Smooth muscle cell (in vitro differentiated cells): Measurements from ENCODE around the gene CCNL2. TPM values are rescaled to one million over a fixed set of nuclear protein-coding genes. Genes with fewer than 3 reads are reported as not detected.

Source experiments
- DNase-seq: peaks from one replicate; lab custom pipeline; 2025; ENCODE audit not compliant: unreplicated experiment; lab: John Stamatoyannopoulos, UW
- H2AFZ ChIP-seq: fragments of 200-600 bp; sonication (generic); 2 replicates; pipeline ENCODE4 v1.6.0; 2016; ENCODE audit warnings: antibody characterized with exemption, low read depth, mild to moderate bottlenecking
- H3F3A ChIP-seq: fragments of 200-600 bp; sonication (generic); 2 replicates; pipeline ENCODE4 v1.6.0; 2017; ENCODE audit warnings: antibody characterized with exemption, low read depth
- H3K27ac ChIP-seq: fragments of 200-600 bp; sonication (generic); 2 replicates; pipeline ENCODE4 v1.5.1; 2016; ENCODE audit warnings: low read depth, mild to moderate bottlenecking
- H3K27me3 ChIP-seq: fragments of 200-600 bp; sonication (generic); 2 replicates; pipeline ENCODE4 v1.6.1; 2016; ENCODE audit warnings: low read depth, mild to moderate bottlenecking
- H3K36me3 ChIP-seq: fragments of 200-600 bp; sonication (generic); 2 replicates; pipeline ENCODE4 v1.5.1; 2016; ENCODE audit warnings: low read depth
- H3K4me1 ChIP-seq: fragments of 200-600 bp; sonication (generic); 2 replicates; pipeline ENCODE4 v1.5.1; 2016; ENCODE audit warnings: low read depth
- H3K4me2 ChIP-seq: fragments of 200-600 bp; sonication (generic); 2 replicates; pipeline ENCODE4 v1.6.0; 2016; ENCODE audit warnings: mild to moderate bottlenecking
- H3K4me3 ChIP-seq: fragments of 200-600 bp; sonication (generic); 2 replicates; pipeline ENCODE4 v1.5.1; 2016; ENCODE audit warnings: mild to moderate bottlenecking
- H3K79me2 ChIP-seq: fragments of 200-600 bp; sonication (generic); 2 replicates; pipeline ENCODE4 v1.6.0; 2016; ENCODE audit warnings: low read depth, mild to moderate bottlenecking
- H3K9ac ChIP-seq: fragments of 200-600 bp; sonication (generic); 2 replicates; pipeline ENCODE4 v1.6.0; 2016; ENCODE audit warnings: low read depth
- H3K9me3 ChIP-seq: fragments of 200-600 bp; sonication (generic); replicated peaks from 2 replicates; pipeline ENCODE4 v1.5.1; 2016; ENCODE audit warnings: low read depth
- H4K20me1 ChIP-seq: fragments of 200-600 bp; sonication (generic); 2 replicates; pipeline ENCODE4 v1.6.0; 2016; ENCODE audit warnings: low read depth
- CTCF ChIP-seq: fragments of 200-600 bp; sonication (generic); IDR thresholded peaks from 2 replicates; pipeline ENCODE4 v1.5.1; 2017; ENCODE audit warnings: borderline replicate concordance, mild to moderate bottlenecking, antibody characterized with exemption; ENCODE audit not compliant: insufficient read depth, poor library complexity, severe bottlenecking
- WGBS: methylation state at CpG from one replicate; pipeline ENCODE4 v1.1.7; 2016; ENCODE audit warnings: low lambda C conversion rate; 5-methylcytosine and 5-hydroxymethylcytosine counted together
- polyA plus RNA-seq: library from polyadenylated mRNA; unstranded; fragments of >200 nt; fragmentation: Nextera tagmentation; extraction: Ambion mirVana; gene quantifications from 2 replicates; pipeline ENCODE4 v1.2.1, GENCODE V29; 2016
- total RNA-seq: library from RNA; depleted of rRNA; stranded (reverse); fragments of >200 nt; gene quantifications from 2 replicates; pipeline ENCODE4 v1.2.3, GENCODE V29; 2014

Gene CCNL2
- total and polyA plus RNA-seq, 2 experiments from 2014 or later: 144 to 180 TPM

- Histone ChIP-seq H3K4me3 (no peak overlapping the region), H3F3A (no peaks in the 10 kb centered on the region), H3K27ac (no peak overlapping the region), H3K4me1 (no peaks in the 10 kb centered on the region), H4K20me1 (peaks cover 26% of the 10 kb centered on the region), H2AFZ (no peak overlapping the region), H3K4me2 (no peak overlapping the region), H3K27me3 (no peaks in the 10 kb centered on the region), H3K9ac (no peak overlapping the region), H3K9me3 (no peaks in the 10 kb centered on the region), H3K36me3 (peaks cover 27% of the 10 kb centered on the region), H3K79me2 (peaks cover 64% of the 10 kb centered on the region)
- TF ChIP-seq CTCF: no peak
- no peak for DNase-seq
- WGBS: 92% methylated on average over 11 of the region's 11 CpGs
Observed at GRCh38 chr1:1393428-1393827, 5.7 kb downstream of the CCNL2 start.

GRCh38 chr1:1393014-1393413, 6.1 kb downstream of the CCNL2 start:
- Histone ChIP-seq H4K20me1 (peaks cover 26% of the 10 kb centered on the region), H3K4me2 (no peak overlapping the region), H3F3A (no peaks in the 10 kb centered on the region), H3K79me2 (peaks cover 60% of the 10 kb centered on the region), H3K36me3 (peaks cover 27% of the 10 kb centered on the region), H3K9me3 (no peaks in the 10 kb centered on the region), H3K4me3 (no peak overlapping the region), H3K27ac (no peak overlapping the region), H3K4me1 (no peaks in the 10 kb centered on the region), H3K9ac (no peak overlapping the region), H3K27me3 (no peaks in the 10 kb centered on the region), H2AFZ (no peak overlapping the region)
- TF ChIP-seq CTCF: no peak
- no peak for DNase-seq
- WGBS: 95% methylated on average over 4 of the region's 4 CpGs

GRCh38 chr1:1391225-1391624, 7.9 kb downstream of the CCNL2 start:
- Histone ChIP-seq H3K27ac (no peak overlapping the region), H4K20me1 (peaks cover 26% of the 10 kb centered on the region), H3K79me2 (peaks cover 42% of the 10 kb centered on the region), H3K27me3 (no peaks in the 10 kb centered on the region), H3K4me1 (no peaks in the 10 kb centered on the region), H3K9ac (no peak overlapping the region), H3K4me2 (no peak overlapping the region), H2AFZ (no peak overlapping the region), H3F3A (no peaks in the 10 kb centered on the region), H3K9me3 (no peaks in the 10 kb centered on the region), H3K36me3 (peaks cover 27% of the 10 kb centered on the region), H3K4me3 (no peak overlapping the region)
- no peak for TF ChIP-seq CTCF
- 98% methylated on average over 12 of the region's 12 CpGs for WGBS
- no peak for DNase-seq

- Histone ChIP-seq H3K9ac (no peak overlapping the region), H3K36me3 (peaks cover 27% of the 10 kb centered on the region), H3K4me2 (no peak overlapping the region), H4K20me1 (peaks cover 24% of the 10 kb centered on the region), H3F3A (no peaks in the 10 kb centered on the region), H3K4me1 (no peaks in the 10 kb centered on the region), H3K4me3 (no peak overlapping the region), H3K79me2 (peaks cover 37% of the 10 kb centered on the region), H3K27me3 (no peaks in the 10 kb centered on the region), H2AFZ (no peak overlapping the region), H3K27ac (no peak overlapping the region), H3K9me3 (no peaks in the 10 kb centered on the region)
- WGBS: 95% methylated on average over 12 of the region's 12 CpGs
- no peak for DNase-seq
- no peak for TF ChIP-seq CTCF
Observed at GRCh38 chr1:1390675-1391074, 8.5 kb downstream of the CCNL2 start.
